IPS DF 6.9 (cell line): ENCODE measurements around the gene TBC1D22A.

Experiments
- DNase-seq: peaks from one replicate; pipeline ENCODE4 v3.0.0-alpha.2; 2013; ENCODE audit warnings: low read depth, low spot score
- H3K27ac ChIP-seq: one replicate; pipeline ENCODE4 v1.5.1; 2013; ENCODE audit warnings: low read length, control low read depth
- H3K27me3 ChIP-seq: 2 replicates; pipeline ENCODE4 v1.6.1; 2013; ENCODE audit warnings: mild to moderate bottlenecking, low read length; ENCODE audit not compliant: control insufficient read depth, insufficient read depth
- H3K36me3 ChIP-seq: 2 replicates; pipeline ENCODE4 v1.6.1; 2013; ENCODE audit warnings: low read length; ENCODE audit not compliant: control insufficient read depth, insufficient read depth
- H3K4me1 ChIP-seq: 2 replicates; pipeline ENCODE4 v1.6.1; 2013; ENCODE audit warnings: low read length; ENCODE audit not compliant: control insufficient read depth, insufficient read depth
- H3K4me3 ChIP-seq: 2 replicates; pipeline ENCODE4 v1.5.1; 2013; ENCODE audit warnings: mild to moderate bottlenecking, low read length
- H3K9me3 ChIP-seq: 2 replicates; pipeline ENCODE4 v1.6.1; 2013; ENCODE audit warnings: low read length, inconsistent platforms; ENCODE audit not compliant: control insufficient read depth, insufficient read depth
- WGBS: extraction: QIAGEN DNeasy Blood & Tissue Kit; methylation state at CpG from one replicate; pipeline ENCODE4 v1.1.7; 2013; ENCODE audit warnings: mixed read lengths, missing lambda C conversion rate; ENCODE audit not compliant: insufficient read length, insufficient coverage; 5-methylcytosine and 5-hydroxymethylcytosine counted together

The TBC1D22A gene

GRCh38 chr22:46737976-46738646 is 24.3 kb upstream of the TBC1D22A start, which contains the start of gene CERK:
TSS of gene CERK (minus strand) at chr22:46738252. CDS start at chr22:46738148, 104 bp downstream.
- DNase-seq = no peak
- no peaks in the 10 kb centered on the region for H3K27me3 ChIP-seq
- peaks cover 10% of the 10 kb centered on the region for H3K4me1 ChIP-seq
- no peaks in the 10 kb centered on the region for H3K36me3 ChIP-seq
- no CpG with 5 or more reads among the region's 99 CpGs for WGBS
- H3K27ac ChIP-seq = no peak within 1 kb of the TSS
- H3K9me3 ChIP-seq = no peaks in the 10 kb centered on the region
- H3K4me3 ChIP-seq = peak within 1 kb of the TSS; percentile 85

GRCh38 chr22:46738647-46739093 is 23.8 kb upstream of the TBC1D22A start:
- no peak overlapping the region for H3K27ac ChIP-seq
- no peaks in the 10 kb centered on the region for H3K9me3 ChIP-seq
- peak overlapping the region; percentile 85; the same call in 1 of the 2 replicates for H3K4me3 ChIP-seq
- no peaks in the 10 kb centered on the region for H3K36me3 ChIP-seq
- no peaks in the 10 kb centered on the region for H3K27me3 ChIP-seq
- no CpG with 5 or more reads among the region's 20 CpGs for WGBS
- H3K4me1 ChIP-seq = peaks cover 10% of the 10 kb centered on the region
- no peak for DNase-seq

- no peaks in the 10 kb centered on the region for H3K36me3 ChIP-seq
- DNase-seq = no peak
- no peak overlapping the region for H3K27ac ChIP-seq
- WGBS = no CpG with 5 or more reads among the region's 20 CpGs
- no peaks in the 10 kb centered on the region for H3K27me3 ChIP-seq
- H3K9me3 ChIP-seq = no peaks in the 10 kb centered on the region
- H3K4me3 ChIP-seq = no peak overlapping the region
- H3K4me1 ChIP-seq = peaks cover 10% of the 10 kb centered on the region
Measured at GRCh38 chr22:46739094-46739870, 23.2 kb upstream of the TBC1D22A start.

GRCh38 chr22:46740910-46741780 is 21.3 kb upstream of the TBC1D22A start:
- Histone ChIP-seq H3K4me3 (no peak overlapping the region), H3K4me1 (peaks cover 7% of the 10 kb centered on the region), H3K36me3 (no peaks in the 10 kb centered on the region), H3K27ac (no peak overlapping the region), H3K9me3 (no peaks in the 10 kb centered on the region), H3K27me3 (no peaks in the 10 kb centered on the region)
- no CpG with 5 or more reads among the region's 14 CpGs for WGBS
- DNase-seq = no peak

- no peak for DNase-seq
- no CpG with 5 or more reads among the region's 6 CpGs for WGBS
- Histone ChIP-seq H3K4me1 (peaks cover 2% of the 10 kb centered on the region; the same call in 1 of the 2 replicates), H3K4me3 (no peak overlapping the region), H3K27me3 (no peaks in the 10 kb centered on the region), H3K36me3 (no peaks in the 10 kb centered on the region), H3K27ac (no peak overlapping the region), H3K9me3 (no peaks in the 10 kb centered on the region)
Measured at GRCh38 chr22:46741974-46742519, 20.4 kb upstream of the TBC1D22A start.

GRCh38 chr22:46742576-46743221 is 19.8 kb upstream of the TBC1D22A start:
- no CpG with 5 or more reads among the region's 6 CpGs for WGBS
- DNase-seq = no peak
- Histone ChIP-seq H3K36me3 (no peaks in the 10 kb centered on the region), H3K27ac (no peak overlapping the region), H3K9me3 (no peaks in the 10 kb centered on the region), H3K4me3 (no peak overlapping the region), H3K27me3 (no peaks in the 10 kb centered on the region), H3K4me1 (peaks cover 2% of the 10 kb centered on the region; the same call in 1 of the 2 replicates)

GRCh38 chr22:46744581-46744980 is 17.9 kb upstream of the TBC1D22A start:
- no peaks in the 10 kb centered on the region for H3K4me1 ChIP-seq
- DNase-seq = no peak

GRCh38 chr22:46746192-46746591 is 16.3 kb upstream of the TBC1D22A start:
- H3K4me1 ChIP-seq = no peaks in the 10 kb centered on the region
- H3K9me3 ChIP-seq = no peaks in the 10 kb centered on the region
- H3K27me3 ChIP-seq = no peaks in the 10 kb centered on the region
- no peaks in the 10 kb centered on the region for H3K36me3 ChIP-seq
- DNase-seq = no peak
- H3K4me3 ChIP-seq = no peak overlapping the region
- H3K27ac ChIP-seq = no peak overlapping the region
- no CpG with 5 or more reads among the region's 5 CpGs for WGBS

More at GRCh38 chr22:46744581-46744980, 17.9 kb upstream of the TBC1D22A start:
- Histone ChIP-seq H3K27me3 (no peaks in the 10 kb centered on the region), H3K4me3 (no peak overlapping the region), H3K27ac (no peak overlapping the region), H3K9me3 (no peaks in the 10 kb centered on the region), H3K36me3 (no peaks in the 10 kb centered on the region)
- no CpG with 5 or more reads among the region's 6 CpGs for WGBS

- DNase-seq = no peak
- no CpG with 5 or more reads among the region's 11 CpGs for WGBS
- Histone ChIP-seq H3K9me3 (no peaks in the 10 kb centered on the region), H3K4me1 (no peaks in the 10 kb centered on the region), H3K4me3 (no peak overlapping the region), H3K27me3 (no peaks in the 10 kb centered on the region), H3K27ac (no peak overlapping the region), H3K36me3 (no peaks in the 10 kb centered on the region)
Measured at GRCh38 chr22:46746620-46747019, 15.8 kb upstream of the TBC1D22A start.
